GM12878 (cell line): ENCODE measurements around the gene CEP83. TPM values are rescaled to one million over a fixed set of nuclear protein-coding genes. Genes with fewer than 3 reads are reported as not detected.

Experiments used
- ATAC-seq: fragments of 200-7000 bp; cut with Tn5 transposase; 3 replicates; pipeline ENCODE4 v1.9.1; 2020; ENCODE audit warnings: mild to moderate bottlenecking, moderate library complexity
- BruUV-seq: library from RNA; stranded (reverse); fragments of 400-500 nt; replicated peaks from 2 replicates; lab custom pipeline; 2021; lab: Mats Ljungman, UMichigan
- CTCF ChIA-PET: fragments of 300-600 bp; sonication (Branson Sonifier 250); formaldehyde crosslinking; extraction: SDS; loops from one replicate; lab custom pipeline; 2021; ENCODE audit warnings: inconsistent platforms; lab: Yijun Ruan, JAX
- POLR2A ChIA-PET: fragments of 350-600 bp; formaldehyde crosslinking; extraction: SDS; loops from one replicate; lab custom pipeline; 2021; ENCODE audit warnings: inconsistent platforms; lab: Charles Lee
- RAD21 ChIA-PET: fragments of 300-600 bp; sonication (Branson Sonifier 250); formaldehyde crosslinking; loops from one replicate; lab custom pipeline; 2023; ENCODE audit warnings: antibody characterized with exemption; ENCODE audit not compliant: unreplicated experiment; lab: Charles Lee
- SMC1A ChIA-PET: fragments of 300-600 bp; sonication (Branson Sonifier 250); formaldehyde crosslinking; loops from one replicate; lab custom pipeline; 2023; ENCODE audit not compliant: unreplicated experiment, uncharacterized antibody; lab: Charles Lee
- DNase-seq: peaks from one replicate; pipeline ENCODE4 v3.0.0-alpha.2; 2011; ENCODE audit warnings: low read depth, low spot score
- FAIRE-seq: peaks from 3 replicates; lab custom pipeline; 2011; peaks lifted over from hg19 to GRCh38; lab: Jason Lieb, UNC
- H2AFZ ChIP-seq: 2 replicates; pipeline ENCODE4 v1.6.0; 2011; ENCODE audit warnings: low read depth, low read length, control low read depth; ENCODE audit not compliant: control insufficient read depth
- H3K27ac ChIP-seq: 2 replicates; pipeline ENCODE4 v1.5.1; 2011; ENCODE audit warnings: control low read depth; ENCODE audit not compliant: control insufficient read depth, insufficient read depth
- H3K27me3 ChIP-seq, 2 experiments: replicated peaks in 1 of 2; 2 replicates each; pipeline versions ENCODE4 v1.6.0 to v1.6.1; 2011; ENCODE audit warnings: low read length in 1 of 2; ENCODE audit not compliant: control insufficient read depth in 2 of 2, insufficient read depth in 2 of 2
- H3K36me3 ChIP-seq, 2 experiments: 2 replicates each; pipeline ENCODE4 v1.5.1; 2011; ENCODE audit warnings: low read length in 1 of 2; ENCODE audit not compliant: control insufficient read depth in 2 of 2, insufficient read depth in 2 of 2
- H3K4me1 ChIP-seq: 2 replicates; pipeline ENCODE4 v1.6.1; 2011; ENCODE audit warnings: mild to moderate bottlenecking, low read length, moderate library complexity, mixed read lengths; ENCODE audit not compliant: control insufficient read depth, insufficient read depth
- H3K4me2 ChIP-seq: 2 replicates; pipeline ENCODE4 v1.6.0; 2011; ENCODE audit warnings: control low read depth; ENCODE audit not compliant: control insufficient read depth, insufficient read depth
- H3K4me3 ChIP-seq: fragments of 200-600 bp; sonication (generic); 2 replicates; pipeline ENCODE4 v1.5.1; 2016
- H3K79me2 ChIP-seq: 2 replicates; pipeline ENCODE4 v1.6.0; 2011; ENCODE audit warnings: low read length; ENCODE audit not compliant: control insufficient read depth, insufficient read depth
- H3K9ac ChIP-seq: 2 replicates; pipeline ENCODE4 v1.8.0; 2011; ENCODE audit warnings: low read length, control low read depth, mixed read lengths; ENCODE audit not compliant: control insufficient read depth, insufficient read depth
- H3K9me3 ChIP-seq: replicated peaks from 3 replicates; pipeline ENCODE4 v1.5.1; 2011; ENCODE audit warnings: mild to moderate bottlenecking, low read length; ENCODE audit not compliant: control insufficient read depth, insufficient read depth
- H4K20me1 ChIP-seq: 2 replicates; pipeline ENCODE4 v1.6.0; 2011; ENCODE audit not compliant: control insufficient read depth, insufficient read depth
- ATF7 ChIP-seq: fragments of 450-650 bp; IDR thresholded peaks from 2 replicates; pipeline ENCODE4 v1.6.1; 2016; ENCODE audit warnings: low read depth, mild to moderate bottlenecking
- CHD1 ChIP-seq: IDR thresholded peaks from 2 replicates; pipeline ENCODE4 v1.6.1; 2012; ENCODE audit warnings: low read depth, low read length, improper control_type of control experiment
- HDAC2 ChIP-seq: fragments of 200-600 bp; sonication (generic); IDR thresholded peaks from 2 replicates; pipeline ENCODE4 v1.6.1; 2017
- LARP7 ChIP-seq: fragments of 450-650 bp; IDR thresholded peaks from 2 replicates; pipeline ENCODE4 v1.6.1; 2017; ENCODE audit warnings: mild to moderate bottlenecking
- NFIC ChIP-seq: IDR thresholded peaks from 2 replicates; pipeline ENCODE4 v1.6.1; 2012; ENCODE audit warnings: low read depth, mild to moderate bottlenecking, inconsistent platforms, low read length, moderate library complexity
- RAD21 ChIP-seq: IDR thresholded peaks from 2 replicates; pipeline ENCODE4 v1.6.1; 2011; ENCODE audit warnings: mild to moderate bottlenecking, low read depth, low read length, moderate library complexity; ENCODE audit not compliant: insufficient read depth
- RB1 ChIP-seq: fragments of 450-650 bp; formaldehyde crosslinking; IDR thresholded peaks from 2 replicates; pipeline ENCODE4 v1.6.1; 2017; ENCODE audit warnings: mild to moderate bottlenecking, borderline replicate concordance
- RELA ChIP-seq: fragments of 450-650 bp; IDR thresholded peaks from 2 replicates; pipeline ENCODE4 v1.8.0; 2014; ENCODE audit warnings: borderline replicate concordance; ENCODE audit not compliant: partially characterized antibody
- REST ChIP-seq: IDR thresholded peaks from 2 replicates; pipeline ENCODE4 v1.6.1; 2012; ENCODE audit warnings: mild to moderate bottlenecking, low read depth, low read length
- RUNX3 ChIP-seq: IDR thresholded peaks from 2 replicates; pipeline ENCODE4 v1.6.1; 2012; ENCODE audit warnings: low read length, inconsistent platforms
- SMAD5 ChIP-seq: IDR thresholded peaks from 2 replicates; pipeline ENCODE4 v1.6.1; 2016; ENCODE audit warnings: antibody characterized with exemption, low read depth
- SUPT20H ChIP-seq: IDR thresholded peaks from 2 replicates; pipeline ENCODE4 v1.6.1; 2011; ENCODE audit warnings: low read depth, mild to moderate bottlenecking, low read length, moderate library complexity, borderline replicate concordance; ENCODE audit not compliant: control insufficient read depth
- SUZ12 ChIP-seq: fragments of 200-600 bp; sonication (generic); IDR thresholded peaks from one replicate; pipeline ENCODE4 v1.6.1; 2018; ENCODE audit warnings: antibody characterized with exemption, mild to moderate bottlenecking; ENCODE audit not compliant: unreplicated experiment
- TCF3 ChIP-seq: IDR thresholded peaks from 2 replicates; pipeline ENCODE4 v1.6.1; 2012; ENCODE audit warnings: low read depth, mild to moderate bottlenecking, low read length, borderline replicate concordance; ENCODE audit not compliant: insufficient read depth
- TCF7 ChIP-seq: IDR thresholded peaks from 2 replicates; pipeline ENCODE4 v1.6.1; 2014; ENCODE audit warnings: antibody characterized with exemption, borderline replicate concordance
- USF2 ChIP-seq: IDR thresholded peaks from 2 replicates; pipeline ENCODE4 v1.6.1; 2011; ENCODE audit warnings: low read depth, low read length, improper control_type of control experiment, borderline replicate concordance
- WRNIP1 ChIP-seq: IDR thresholded peaks from 2 replicates; pipeline ENCODE4 v1.6.1; 2011; ENCODE audit warnings: low read depth, low read length, improper control_type of control experiment, borderline replicate concordance
- ZBTB33 ChIP-seq: fragments of 450-650 bp; IDR thresholded peaks from 2 replicates; pipeline ENCODE4 v1.6.1; 2017; ENCODE audit warnings: mild to moderate bottlenecking
- ZNF24 ChIP-seq: fragments of 450-650 bp; IDR thresholded peaks from 2 replicates; pipeline ENCODE4 v1.6.1; 2017; ENCODE audit warnings: antibody characterized with exemption, mild to moderate bottlenecking
- ZZZ3 ChIP-seq: IDR thresholded peaks from 2 replicates; pipeline ENCODE4 v1.6.1; 2011; ENCODE audit warnings: low read depth; ENCODE audit not compliant: control insufficient read depth, insufficient read length
- WGBS: methylation state at CpG from one replicate; pipeline ENCODE4 v1.1.6; 2016; ENCODE audit warnings: low lambda C conversion rate; ENCODE audit not compliant: insufficient replicate concordance, insufficient coverage; ENCODE audit errors: missing lambda C conversion rate; 5-methylcytosine and 5-hydroxymethylcytosine counted together
- in situ Hi-C: fragments of 300-500 bp; cut with MboI; formaldehyde crosslinking; loops from 9 replicates; pipeline ENCODE4 v1.14.3; 2018; ENCODE audit warnings: mixed read lengths
- intact Hi-C: fragments of 100-400 bp; cut with micrococcal nuclease; formaldehyde crosslinking; loops from one replicate; pipeline ENCODE4 v1.14.2; 2022; ENCODE audit not compliant: unreplicated experiment
- polyA plus RNA-seq, 11 experiments: library from polyadenylated mRNA; depleted of rRNA in 4 of 11; unstranded in 6 of 11; stranded (reverse) in 5 of 11; fragments of >200 nt; fragmentation: Nextera tagmentation in 4 of 11; fragmentation: Illumina TruSeq in 1 of 11; extraction: Ambion mirVana in 4 of 11; extraction: Trizol in 1 of 11; gene quantifications; 1 replicate in 1 of 11; 2 replicates in 10 of 11; pipeline versions ENCODE4 v1.2.1 to v1.2.3, GENCODE V29; 2011 to 2016; ENCODE audit warnings: inconsistent platforms in 2 of 11, missing spikeins in 2 of 11, low read depth in 1 of 11
- total RNA-seq, 4 experiments: library from RNA; depleted of rRNA in 3 of 4; stranded (reverse); fragments of >200 nt in 3 of 4; fragmentation: Illumina TruSeq in 1 of 4; extraction: Trizol in 1 of 4; gene quantifications; 2 replicates each; pipeline versions ENCODE4 v1.2.1 to v1.2.3, GENCODE V29; 2013 to 2021

CEP83 gene
- total and polyA plus RNA-seq, 10 of the 15 experiments (the other 5 are each of a cell fraction or from before 2014, with no cell fraction given), result 4.3 to 39.0 (median 22.5) TPM

- CTCF ChIA-PET, result no interaction called here
- Histone ChIP-seq H3K9ac (no peak overlapping the region), H3K9me3 (no peaks in the 10 kb centered on the region), H3K4me1 (0 out of 2 replicates have a peak, but pooled peaks cover 3% of the 10 kb centered on the region), H2AFZ (no peak overlapping the region), H3K79me2 (no peaks in the 10 kb centered on the region), H4K20me1 (no peaks in the 10 kb centered on the region), H3K36me3 (no peaks in the 10 kb centered on the region), H3K27me3 (no peaks in the 10 kb centered on the region), H3K4me2 (no peak overlapping the region), H3K27ac (no peak overlapping the region), H3K4me3 (no peak overlapping the region)
- SMC1A ChIA-PET, result no interaction called here
- no TSS peak for BruUV-seq
- in situ Hi-C loops (no loop called here), intact Hi-C loops (no loop called here)
- RAD21 ChIA-PET, result interaction anchor here (0.6 kb wide), 1 partner anchor 21 kb away, joined by 3 read pairs; no protein-coding TSS in a partner anchor
- POLR2A ChIA-PET, result no interaction called here
- ATAC-seq (no peak), FAIRE-seq (no peak), DNase-seq (no peak)
- TF ChIP-seq RAD21 (no peak), SMAD5 (no peak), RB1 (no peak), TCF3 (no peak), TCF7 (no peak), WRNIP1 (no peak), NFIC (no peak), RELA (no peak), ZZZ3 (no peak), ZBTB33 (no peak), CHD1 (no peak), ATF7 (no peak), SUPT20H (no peak), ZNF24 (no peak), USF2 (no peak), REST (no peak), HDAC2 (no peak), RUNX3 (no peak), SUZ12 (no peak), LARP7 (no peak)
- WGBS, result 94% methylated on average over 8 of the region's 8 CpGs
Measured at GRCh38 chr12:94469522-94469921, 9.9 kb upstream of the CEP83 start.
